CD4-positive, CD25-positive, alpha-beta regulatory T cell (primary cell): ENCODE data around the gene C11orf91. TPM values are rescaled to one million over a fixed set of nuclear protein-coding genes. Genes with fewer than 3 reads are reported as not detected.

ENCODE experiments used
- ATAC-seq, 2 donors: fragments of 150-1000 bp; cut with Tn5 transposase; one replicate each; pipeline ENCODE4 v1.10.0; 2021; ENCODE audit warnings: low read depth in 2 of 2, moderate number of reproducible peaks in 2 of 2, moderate library complexity in 1 of 2
- DNase-seq, 3 donors: peaks; one replicate each; pipeline versions ENCODE4 v3.0.0 to v3.0.0-alpha.2; 2012 to 2022; ENCODE audit warnings: mixed read lengths in 1 of 3
- H3K27ac ChIP-seq: one replicate; pipeline ENCODE4 v1.7.0; 2013; ENCODE audit warnings: mild to moderate bottlenecking, low read length; ENCODE audit not compliant: insufficient read depth, poor library complexity, severe bottlenecking
- H3K27me3 ChIP-seq: one replicate; pipeline ENCODE4 v1.7.0; 2013; ENCODE audit warnings: low read length; ENCODE audit not compliant: control insufficient read depth, insufficient read depth
- H3K36me3 ChIP-seq: one replicate; pipeline ENCODE4 v1.7.0; 2013; ENCODE audit warnings: mild to moderate bottlenecking, low read length, moderate library complexity; ENCODE audit not compliant: control insufficient read depth, insufficient read depth
- H3K4me1 ChIP-seq: 2 replicates; pipeline ENCODE4 v1.7.0; 2013; ENCODE audit warnings: mild to moderate bottlenecking, low read length; ENCODE audit not compliant: insufficient read depth, control insufficient read depth, poor library complexity, severe bottlenecking
- H3K4me3 ChIP-seq: one replicate; pipeline ENCODE4 v1.7.0; 2013; ENCODE audit warnings: low read depth, mild to moderate bottlenecking, low read length, moderate library complexity
- H3K9me3 ChIP-seq, 2 experiments: 1 replicate in 1 of 2; 2 replicates in 1 of 2; pipeline ENCODE4 v1.7.0; 2013; ENCODE audit warnings: low read length in 2 of 2, mild to moderate bottlenecking in 1 of 2, moderate library complexity in 1 of 2; ENCODE audit not compliant: control insufficient read depth in 2 of 2
- H3K27ac Mint-ChIP-seq, 3 donors: one replicate each; pipeline ENCODE4 v1.8.0; 2020 to 2022; ENCODE audit warnings: mild to moderate bottlenecking in 3 of 3, mixed read lengths in 3 of 3, moderate library complexity in 2 of 3
- H3K27me3 Mint-ChIP-seq: one replicate; pipeline ENCODE4 v1.8.0; 2022; ENCODE audit warnings: mild to moderate bottlenecking, mixed read lengths
- H3K36me3 Mint-ChIP-seq: one replicate; pipeline ENCODE4 v1.8.0; 2020; ENCODE audit warnings: mixed read lengths
- H3K4me1 Mint-ChIP-seq, 4 donors: one replicate each; pipeline ENCODE4 v1.8.0; 2020 to 2022; ENCODE audit warnings: mixed read lengths in 4 of 4, mild to moderate bottlenecking in 1 of 4
- H3K4me3 Mint-ChIP-seq, 4 donors: one replicate each; pipeline ENCODE4 v1.8.0; 2020 to 2022; ENCODE audit warnings: mild to moderate bottlenecking in 4 of 4, mixed read lengths in 4 of 4, moderate library complexity in 3 of 4
- H3K9me3 Mint-ChIP-seq, 7 donors: one replicate each; pipeline ENCODE4 v1.8.0; 2020 to 2022; ENCODE audit warnings: mixed read lengths in 7 of 7, mild to moderate bottlenecking in 3 of 7, moderate library complexity in 2 of 7
- polyA plus RNA-seq, 4 donors: library from polyadenylated mRNA; unstranded; fragments of 300-500 nt; fragmentation: Illumina TruSeq; gene quantifications; one replicate each; pipeline ENCODE4 v1.2.3, GENCODE V29; 2021
- total RNA-seq: library from RNA; stranded (reverse); gene quantifications from one replicate; pipeline ENCODE4 v1.2.3, GENCODE V29; 2022

The C11orf91 gene
- total and polyA plus RNA-seq, 5 donors from 2014 or later = not detected

- H3K4me3 Mint-ChIP-seq = peak overlapping the region; percentile 68 to 81 (median 79)
- no peaks in the 10 kb centered on the region for H3K36me3 ChIP-seq
- DNase-seq = no peak
- H3K4me3 ChIP-seq = no peak overlapping the region
- H3K9me3 ChIP-seq = no peaks in the 10 kb centered on the region
- no peaks in the 10 kb centered on the region for H3K9me3 Mint-ChIP-seq
- H3K27ac ChIP-seq = no peak overlapping the region
- H3K27me3 Mint-ChIP-seq = peaks cover 16% of the 10 kb centered on the region
- no peak for ATAC-seq
- peaks cover 8% of the 10 kb centered on the region for H3K27me3 ChIP-seq
- peaks cover 14% of the 10 kb centered on the region for H3K4me1 ChIP-seq
- peaks cover 5 to 24% (median 6%) of the 10 kb centered on the region in 4 donors for H3K4me1 Mint-ChIP-seq
- no peaks in the 10 kb centered on the region for H3K36me3 Mint-ChIP-seq
- peak overlapping the region in 2 of 3 donors; percentile 28 to 39 for H3K27ac Mint-ChIP-seq
Measured at GRCh38 chr11:33699515-33700062, 1.0 kb downstream of the C11orf91 start.

GRCh38 chr11:33698921-33699320 lies 1.7 kb downstream of the C11orf91 start:
- ATAC-seq (no peak), DNase-seq (no peak)
- Histone ChIP-seq H3K4me3 (no peak overlapping the region), H3K27me3 (peaks cover 10% of the 10 kb centered on the region), H3K27ac (no peak overlapping the region), H3K4me1 (peaks cover 14% of the 10 kb centered on the region), H3K36me3 (no peaks in the 10 kb centered on the region), H3K9me3 (no peaks in the 10 kb centered on the region)
- Mint-ChIP-seq H3K4me1 (peaks cover 5 to 24% (median 6%) of the 10 kb centered on the region in 4 donors), H3K27ac (peak overlapping the region in 1 of 3 donors; percentile 28), H3K9me3 (no peaks in the 10 kb centered on the region), H3K4me3 (peak overlapping the region in 2 of 4 donors; percentile 68 to 79), H3K27me3 (peaks cover 16% of the 10 kb centered on the region), H3K36me3 (no peaks in the 10 kb centered on the region)

- Histone ChIP-seq H3K9me3 (no peaks in the 10 kb centered on the region), H3K4me3 (no peak overlapping the region), H3K36me3 (no peaks in the 10 kb centered on the region), H3K27ac (no peak overlapping the region), H3K27me3 (peaks cover 10% of the 10 kb centered on the region), H3K4me1 (peaks cover 14% of the 10 kb centered on the region)
- Mint-ChIP-seq H3K27me3 (peaks cover 20% of the 10 kb centered on the region), H3K27ac (no peak overlapping the region), H3K4me3 (peak overlapping the region in 2 of 4 donors; percentile 50 to 55), H3K4me1 (peaks cover 5 to 24% (median 6%) of the 10 kb centered on the region in 4 donors), H3K9me3 (no peaks in the 10 kb centered on the region), H3K36me3 (no peaks in the 10 kb centered on the region)
- DNase-seq (no peak), ATAC-seq (no peak)
Measured at GRCh38 chr11:33697997-33698396, 2.6 kb downstream of the C11orf91 start.

GRCh38 chr11:33696931-33697638 lies 3.5 kb downstream of the C11orf91 start:
- H3K27me3 ChIP-seq = peaks cover 10% of the 10 kb centered on the region
- no peak overlapping the region for H3K4me3 ChIP-seq
- ATAC-seq (no peak), DNase-seq (no peak)
- H3K9me3 ChIP-seq = no peaks in the 10 kb centered on the region
- H3K9me3 Mint-ChIP-seq = no peaks in the 10 kb centered on the region
- no peaks in the 10 kb centered on the region for H3K36me3 ChIP-seq
- H3K27ac ChIP-seq = no peak overlapping the region
- H3K4me1 Mint-ChIP-seq = peaks cover 0 to 24% (median 5%) of the 10 kb centered on the region in 4 donors
- H3K4me1 ChIP-seq = peaks cover 14% of the 10 kb centered on the region
- H3K27me3 Mint-ChIP-seq = peaks cover 25% of the 10 kb centered on the region
- peak overlapping the region in 2 of 3 donors; percentile 1 to 16 for H3K27ac Mint-ChIP-seq
- H3K4me3 Mint-ChIP-seq = no peak overlapping the region
- H3K36me3 Mint-ChIP-seq = no peaks in the 10 kb centered on the region

- no peak for ATAC-seq
- Histone ChIP-seq H3K9me3 (no peaks in the 10 kb centered on the region), H3K27me3 (peaks cover 10% of the 10 kb centered on the region), H3K27ac (no peak overlapping the region), H3K4me3 (no peak overlapping the region), H3K36me3 (no peaks in the 10 kb centered on the region), H3K4me1 (peaks cover 13% of the 10 kb centered on the region)
- peaks cover 0 to 21% (median 5%) of the 10 kb centered on the region in 4 donors for H3K4me1 Mint-ChIP-seq
- H3K4me3 Mint-ChIP-seq = no peak overlapping the region
- H3K9me3 Mint-ChIP-seq = no peaks in the 10 kb centered on the region
- H3K27me3 Mint-ChIP-seq = peaks cover 25% of the 10 kb centered on the region
- no peaks in the 10 kb centered on the region for H3K36me3 Mint-ChIP-seq
- H3K27ac Mint-ChIP-seq = peak overlapping the region in 1 of 3 donors; percentile 1
- DNase-seq = peak in 1 of 3 donors; percentile 27
Measured at GRCh38 chr11:33696411-33696810, 4.2 kb downstream of the C11orf91 start.

GRCh38 chr11:33695051-33695566 lies 5.5 kb downstream of the C11orf91 start:
- H3K27me3 Mint-ChIP-seq = peaks cover 25% of the 10 kb centered on the region

GRCh38 chr11:33694346-33695050 lies 6.1 kb downstream of the C11orf91 start:
- Histone ChIP-seq H3K4me3 (no peak overlapping the region), H3K36me3 (no peaks in the 10 kb centered on the region), H3K27me3 (peaks cover 10% of the 10 kb centered on the region), H3K9me3 (no peaks in the 10 kb centered on the region), H3K4me1 (no peaks in the 10 kb centered on the region), H3K27ac (no peak overlapping the region)
- no peak for DNase-seq
- peaks cover 0 to 10% (median 1%) of the 10 kb centered on the region in 4 donors for H3K4me1 Mint-ChIP-seq
- no peaks in the 10 kb centered on the region for H3K9me3 Mint-ChIP-seq
- H3K27me3 Mint-ChIP-seq = peaks cover 25% of the 10 kb centered on the region
- H3K36me3 Mint-ChIP-seq = no peaks in the 10 kb centered on the region
- no peak for ATAC-seq
- H3K27ac Mint-ChIP-seq = no peak overlapping the region
- no peak overlapping the region for H3K4me3 Mint-ChIP-seq

More at GRCh38 chr11:33695051-33695566, 5.5 kb downstream of the C11orf91 start:
- Mint-ChIP-seq H3K27ac (no peak overlapping the region), H3K9me3 (no peaks in the 10 kb centered on the region), H3K4me3 (peak overlapping the region in 1 of 4 donors; percentile 47), H3K4me1 (peaks cover 0 to 14% (median 1%) of the 10 kb centered on the region in 4 donors), H3K36me3 (no peaks in the 10 kb centered on the region)
- DNase-seq = no peak
- no peak for ATAC-seq
- Histone ChIP-seq H3K36me3 (no peaks in the 10 kb centered on the region), H3K27ac (no peak overlapping the region), H3K4me3 (no peak overlapping the region), H3K27me3 (peaks cover 10% of the 10 kb centered on the region), H3K4me1 (peaks cover 5% of the 10 kb centered on the region), H3K9me3 (no peaks in the 10 kb centered on the region)
